HFF-Myc (cell line): ENCODE data around the gene TSPAN3.

Experiments used
- DNase-seq: peaks from one replicate; pipeline ENCODE4 v3.0.0-alpha.2; 2011; ENCODE audit warnings: low read depth; ENCODE audit errors: extremely low read depth
- H3K4me3 ChIP-seq: replicated peaks from 2 replicates; pipeline ENCODE4 v1.5.1; 2011; ENCODE audit warnings: low read depth, mild to moderate bottlenecking, control low read depth, low read length
- TF ChIP-seq, protein P1 (sequence below): IDR thresholded peaks from 2 replicates; pipeline ENCODE4 v1.5.1; 2012; ENCODE audit warnings: mild to moderate bottlenecking, low read depth, low read length, control low read depth; ENCODE audit errors: missing control alignments

TSPAN3 gene

DNA sequence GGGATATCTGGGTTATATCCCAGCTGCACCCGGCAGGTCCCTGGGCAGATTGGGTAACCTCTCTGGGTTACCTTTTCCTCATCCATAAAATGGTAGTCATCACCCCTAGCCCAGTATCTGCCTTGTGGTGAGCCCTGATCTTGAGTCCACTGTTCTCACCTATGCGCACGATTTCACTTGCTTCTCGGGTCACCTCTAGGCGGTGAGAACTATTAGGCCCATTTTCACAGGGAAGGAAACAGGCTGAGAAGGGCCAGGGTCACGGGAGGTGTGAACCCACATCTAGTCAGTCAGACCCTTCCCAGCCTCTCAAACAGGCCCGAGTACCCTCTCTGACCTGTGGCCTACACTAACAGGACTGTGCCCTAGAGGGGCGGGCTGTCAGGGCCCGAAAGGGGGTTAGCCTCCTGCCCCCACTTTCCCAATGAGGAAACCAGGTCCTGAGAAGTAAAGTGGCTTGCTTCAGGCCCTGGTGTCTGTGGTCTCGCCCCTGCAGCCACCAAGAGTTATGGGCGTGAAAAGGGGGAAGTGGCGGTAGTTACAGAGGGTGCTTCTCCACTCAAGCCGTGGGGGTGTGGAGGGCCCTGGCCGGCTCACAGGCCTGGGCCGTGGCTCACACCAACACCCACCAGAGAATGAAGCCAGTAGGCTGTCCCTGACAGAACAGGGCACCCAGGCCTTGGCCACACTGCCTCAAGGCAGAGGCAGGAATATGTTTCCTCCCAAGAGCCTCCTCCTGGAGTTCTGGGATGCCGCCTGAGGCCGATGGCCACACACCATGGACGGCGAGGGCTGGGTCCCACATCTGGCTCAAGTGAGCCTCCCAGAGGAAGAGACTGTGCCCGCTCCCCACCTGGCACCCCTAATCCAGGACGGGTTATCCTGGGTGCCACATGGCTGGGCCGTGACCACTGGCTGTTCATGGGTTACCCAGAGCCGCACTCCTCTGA is 56.5 kb downstream of the TSPAN3 start:
- TF ChIP-seq, protein P1, sequence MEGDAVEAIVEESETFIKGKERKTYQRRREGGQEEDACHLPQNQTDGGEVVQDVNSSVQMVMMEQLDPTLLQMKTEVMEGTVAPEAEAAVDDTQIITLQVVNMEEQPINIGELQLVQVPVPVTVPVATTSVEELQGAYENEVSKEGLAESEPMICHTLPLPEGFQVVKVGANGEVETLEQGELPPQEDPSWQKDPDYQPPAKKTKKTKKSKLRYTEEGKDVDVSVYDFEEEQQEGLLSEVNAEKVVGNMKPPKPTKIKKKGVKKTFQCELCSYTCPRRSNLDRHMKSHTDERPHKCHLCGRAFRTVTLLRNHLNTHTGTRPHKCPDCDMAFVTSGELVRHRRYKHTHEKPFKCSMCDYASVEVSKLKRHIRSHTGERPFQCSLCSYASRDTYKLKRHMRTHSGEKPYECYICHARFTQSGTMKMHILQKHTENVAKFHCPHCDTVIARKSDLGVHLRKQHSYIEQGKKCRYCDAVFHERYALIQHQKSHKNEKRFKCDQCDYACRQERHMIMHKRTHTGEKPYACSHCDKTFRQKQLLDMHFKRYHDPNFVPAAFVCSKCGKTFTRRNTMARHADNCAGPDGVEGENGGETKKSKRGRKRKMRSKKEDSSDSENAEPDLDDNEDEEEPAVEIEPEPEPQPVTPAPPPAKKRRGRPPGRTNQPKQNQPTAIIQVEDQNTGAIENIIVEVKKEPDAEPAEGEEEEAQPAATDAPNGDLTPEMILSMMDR, result no peak
- DNase-seq, result no peak
- H3K4me3 ChIP-seq, result no peak overlapping the region

DNA sequence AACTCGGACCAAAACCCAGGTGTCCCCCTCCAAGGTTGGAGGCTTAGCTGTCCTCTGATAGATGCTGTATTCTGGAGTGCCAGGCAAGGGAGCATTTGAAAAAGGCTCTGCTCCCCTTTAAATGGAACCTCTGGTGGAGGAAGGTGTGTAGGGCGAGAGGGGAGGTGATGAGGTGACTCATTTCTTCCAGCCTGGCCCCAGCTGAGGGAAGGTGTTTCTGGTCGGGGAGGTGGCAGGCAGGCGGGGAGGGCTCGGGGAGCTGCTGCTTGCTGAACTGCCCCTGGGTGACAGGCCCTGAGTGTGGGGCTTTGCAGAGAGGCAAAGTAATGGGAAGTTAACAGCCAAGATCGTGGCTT is 57.2 kb downstream of the TSPAN3 start:
- no peak overlapping the region for H3K4me3 ChIP-seq
- no peak for DNase-seq
- TF ChIP-seq, protein P1, result no peak

DNA sequence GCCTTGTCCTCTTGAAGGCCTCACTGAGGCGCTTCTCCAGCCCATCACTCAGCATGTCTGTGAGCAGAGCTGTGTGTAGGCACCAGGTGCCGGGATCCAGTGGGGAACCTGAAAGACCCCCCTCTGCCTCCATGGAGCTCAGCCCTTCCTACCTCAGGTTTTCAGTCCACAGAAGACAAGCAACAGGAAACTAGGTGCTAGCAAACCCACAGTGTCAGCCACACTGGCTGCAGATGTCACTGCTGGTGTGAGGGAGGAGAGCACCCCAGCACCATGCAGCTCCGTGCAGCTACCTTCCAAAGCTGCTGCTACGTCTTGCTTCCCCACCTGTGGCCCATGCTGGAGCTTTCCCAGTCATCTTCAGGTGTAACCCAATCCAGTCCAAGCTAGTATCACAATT is 58.0 kb downstream of the TSPAN3 start:
- TF ChIP-seq, protein P1, result no peak
- DNase-seq, result no peak
- H3K4me3 ChIP-seq, result no peak overlapping the region

DNA sequence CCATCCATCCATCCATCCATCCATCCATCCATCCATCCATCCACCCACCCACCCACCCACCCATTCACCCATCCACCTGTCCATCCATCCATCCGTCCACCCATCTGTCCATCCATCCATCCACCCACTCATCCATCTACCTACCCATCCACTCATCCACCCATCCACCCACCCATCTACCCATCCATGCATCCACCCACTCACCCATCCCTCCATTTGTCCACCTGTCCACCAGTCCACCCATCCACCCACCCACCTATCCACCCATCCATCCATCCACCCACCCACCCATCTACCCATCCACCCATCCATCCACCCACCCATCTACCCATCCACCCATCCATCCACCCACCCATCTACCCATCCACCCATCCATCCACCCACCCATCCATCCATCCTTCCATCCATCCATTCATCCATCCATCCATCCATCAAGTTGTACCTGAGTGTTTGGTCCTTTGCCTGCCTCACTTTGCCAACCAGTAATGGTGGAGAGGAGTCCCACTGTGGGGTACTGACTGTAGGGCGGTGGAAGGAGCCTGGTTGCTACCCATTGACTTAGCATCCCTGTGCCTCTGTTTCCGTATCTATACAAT is 58.7 kb downstream of the TSPAN3 start:
- H3K4me3 ChIP-seq, result no peak overlapping the region
- TF ChIP-seq, protein P1, result no peak
- DNase-seq, result no peak

DNA sequence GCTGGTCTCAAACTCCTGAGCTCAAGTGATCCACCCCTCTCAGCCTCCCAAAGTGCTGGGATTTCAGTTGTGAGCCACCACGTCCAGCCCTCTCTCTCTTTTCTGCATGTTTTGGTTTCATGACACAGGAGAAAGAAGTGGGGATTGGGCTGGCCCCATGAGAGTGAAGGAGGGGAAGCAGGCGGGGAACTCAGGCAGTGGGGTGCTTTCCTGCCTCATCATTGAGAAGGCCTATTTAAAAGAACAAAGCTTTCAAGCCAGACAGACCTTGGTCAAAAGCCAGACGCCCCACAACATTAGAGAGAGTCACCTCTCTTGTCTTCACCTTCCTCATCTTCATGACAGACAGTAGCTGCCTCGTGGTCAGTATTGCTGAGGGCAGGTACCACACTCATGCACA is 60.1 kb downstream of the TSPAN3 start:
- no peak for DNase-seq
- no peak overlapping the region for H3K4me3 ChIP-seq
- TF ChIP-seq, protein P1, result no peak

DNA sequence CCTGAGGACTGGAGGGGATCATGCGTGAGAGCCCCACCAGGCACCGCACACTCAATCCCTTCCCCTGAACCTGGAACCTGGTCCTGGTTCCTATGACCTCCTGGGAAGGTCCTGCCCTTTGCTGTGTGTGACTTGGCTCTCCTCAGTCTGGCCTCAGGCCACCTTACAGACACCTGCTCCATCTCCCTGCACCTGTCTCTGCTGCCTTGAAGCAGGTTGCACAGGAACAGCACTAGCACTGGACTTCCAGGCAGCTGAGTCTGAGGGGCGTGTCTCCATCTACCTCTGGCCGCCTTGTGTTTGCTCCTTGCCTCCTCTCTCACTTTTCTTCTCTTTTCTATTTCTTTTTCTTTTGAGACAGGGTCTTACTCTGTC is 60.6 kb downstream of the TSPAN3 start:
- H3K4me3 ChIP-seq, result no peak overlapping the region
- TF ChIP-seq, protein P1, result no peak
- no peak for DNase-seq
